Measurements from ENCODE around the gene RXFP3.
"Not testable (repeated sequence)": the region's sequence is repeated elsewhere in the genome, so short reads cannot be mapped to it uniquely, and the experiment has no call there.

Gene RXFP3

DNA sequence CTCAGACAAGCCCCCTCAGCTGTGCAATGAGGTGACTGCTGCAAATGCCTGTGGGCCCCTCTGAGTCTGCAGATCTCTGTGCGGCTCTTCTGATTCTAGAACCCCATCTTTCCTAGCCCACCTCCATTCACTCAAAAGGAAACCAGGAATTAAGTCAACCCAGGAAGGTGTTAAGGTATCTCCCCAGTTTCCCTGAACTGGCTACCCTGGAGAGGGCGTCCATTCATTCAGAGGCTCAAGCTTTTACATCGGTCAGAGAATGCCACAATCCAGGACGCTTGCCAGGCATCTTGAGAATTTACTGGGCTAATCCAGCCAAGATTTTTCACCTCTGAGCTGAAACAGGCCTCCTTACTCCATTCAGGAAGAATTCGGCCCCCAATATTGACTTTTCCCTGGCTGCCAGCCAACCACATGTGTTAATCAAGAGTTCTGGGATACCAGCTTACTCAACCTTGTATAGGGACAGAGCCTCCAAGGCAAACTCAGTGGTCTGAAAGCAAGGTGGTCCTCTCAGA lies 43.5 kb upstream of the RXFP3 start:
- DNase-seq (ENCODE audit: low read depth) = peak; percentile 96
- H3K4me3 ChIP-seq (ENCODE audit: low read depth, low read length) = peak overlapping the region; percentile 64
- TF ChIP-seq, protein P1, sequence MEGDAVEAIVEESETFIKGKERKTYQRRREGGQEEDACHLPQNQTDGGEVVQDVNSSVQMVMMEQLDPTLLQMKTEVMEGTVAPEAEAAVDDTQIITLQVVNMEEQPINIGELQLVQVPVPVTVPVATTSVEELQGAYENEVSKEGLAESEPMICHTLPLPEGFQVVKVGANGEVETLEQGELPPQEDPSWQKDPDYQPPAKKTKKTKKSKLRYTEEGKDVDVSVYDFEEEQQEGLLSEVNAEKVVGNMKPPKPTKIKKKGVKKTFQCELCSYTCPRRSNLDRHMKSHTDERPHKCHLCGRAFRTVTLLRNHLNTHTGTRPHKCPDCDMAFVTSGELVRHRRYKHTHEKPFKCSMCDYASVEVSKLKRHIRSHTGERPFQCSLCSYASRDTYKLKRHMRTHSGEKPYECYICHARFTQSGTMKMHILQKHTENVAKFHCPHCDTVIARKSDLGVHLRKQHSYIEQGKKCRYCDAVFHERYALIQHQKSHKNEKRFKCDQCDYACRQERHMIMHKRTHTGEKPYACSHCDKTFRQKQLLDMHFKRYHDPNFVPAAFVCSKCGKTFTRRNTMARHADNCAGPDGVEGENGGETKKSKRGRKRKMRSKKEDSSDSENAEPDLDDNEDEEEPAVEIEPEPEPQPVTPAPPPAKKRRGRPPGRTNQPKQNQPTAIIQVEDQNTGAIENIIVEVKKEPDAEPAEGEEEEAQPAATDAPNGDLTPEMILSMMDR (conservative IDR thresholded peaks at IDR 0.05; ENCODE audit: low read depth, low read length) = peak; percentile 5

DNA sequence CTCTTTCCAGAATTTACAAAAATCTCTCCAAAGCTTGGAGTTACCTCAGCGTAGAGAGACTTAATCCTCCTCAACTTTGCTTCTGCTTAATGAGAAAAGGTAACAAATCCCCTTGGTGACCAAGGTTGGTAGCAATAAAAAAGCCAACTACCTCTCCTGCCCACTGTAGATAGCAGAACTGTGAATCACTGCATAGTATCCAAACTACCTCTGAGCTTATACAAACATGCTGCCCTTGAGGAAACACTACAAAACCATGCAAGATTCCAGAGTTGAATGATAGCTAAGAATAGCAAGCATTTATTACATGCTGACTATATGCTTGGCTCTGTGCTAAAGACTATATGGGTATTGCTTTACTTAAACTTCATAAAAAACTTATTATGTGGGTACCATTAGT lies 41.6 kb upstream of the RXFP3 start:
- DNase-seq (ENCODE audit: low read depth) = peak; percentile 66
- H3K4me3 ChIP-seq (ENCODE audit: low read depth, low read length) = no peak overlapping the region
- TF ChIP-seq, protein P1 (conservative IDR thresholded peaks at IDR 0.05; ENCODE audit: low read depth, low read length) = no peak

DNA sequence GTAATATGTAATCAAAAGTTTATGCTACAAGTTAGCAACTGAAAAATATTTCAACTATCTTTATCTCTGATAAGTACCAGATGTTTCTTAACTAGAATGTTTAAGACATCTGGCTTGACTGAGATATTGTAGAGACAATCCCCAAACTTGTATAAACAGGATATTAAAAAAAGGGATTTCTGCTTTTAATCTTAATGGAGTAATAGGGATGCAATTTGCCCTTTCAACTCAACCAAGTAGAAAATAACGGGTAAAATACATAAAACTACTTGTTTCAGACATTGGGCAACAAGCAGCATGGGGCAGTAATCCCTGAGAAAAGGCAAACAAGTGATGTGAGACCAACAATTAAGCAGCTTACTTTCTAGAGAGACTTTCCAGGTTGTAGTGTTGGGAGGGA lies 35.0 kb upstream of the RXFP3 start:
- TF ChIP-seq, protein P1 (conservative IDR thresholded peaks at IDR 0.05; ENCODE audit: low read depth, low read length) = no peak

DNA sequence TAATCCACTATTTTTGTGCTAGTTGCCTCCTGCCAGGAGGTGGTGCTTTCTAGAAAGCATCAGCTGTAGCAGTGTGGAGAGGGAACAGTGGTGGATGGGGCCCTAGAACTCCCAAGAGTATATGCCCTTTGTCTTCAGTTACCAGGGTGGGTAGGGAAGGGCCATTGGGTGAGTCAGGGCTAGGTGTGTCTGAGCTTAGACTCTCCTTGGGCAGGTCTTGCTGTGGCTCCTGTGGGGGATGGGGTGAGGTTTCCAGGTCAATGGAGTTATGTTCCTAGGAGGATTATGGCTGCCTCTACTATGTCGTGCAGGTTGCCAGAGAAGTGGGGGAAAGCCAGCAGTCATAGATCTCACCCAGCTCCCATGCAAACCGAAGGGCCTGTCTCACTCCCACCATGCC lies 33.1 kb upstream of the RXFP3 start:
- DNase-seq (ENCODE audit: low read depth) = no peak
- TF ChIP-seq, protein P1 (conservative IDR thresholded peaks at IDR 0.05; ENCODE audit: low read depth, low read length) = no peak
- no peak overlapping the region for H3K4me3 ChIP-seq (ENCODE audit: low read depth, low read length)

More for the DNA sequence above, 35.0 kb upstream of the RXFP3 start:
- peak; percentile 28 for DNase-seq (ENCODE audit: low read depth)
- no peak overlapping the region for H3K4me3 ChIP-seq (ENCODE audit: low read depth, low read length)

DNA sequence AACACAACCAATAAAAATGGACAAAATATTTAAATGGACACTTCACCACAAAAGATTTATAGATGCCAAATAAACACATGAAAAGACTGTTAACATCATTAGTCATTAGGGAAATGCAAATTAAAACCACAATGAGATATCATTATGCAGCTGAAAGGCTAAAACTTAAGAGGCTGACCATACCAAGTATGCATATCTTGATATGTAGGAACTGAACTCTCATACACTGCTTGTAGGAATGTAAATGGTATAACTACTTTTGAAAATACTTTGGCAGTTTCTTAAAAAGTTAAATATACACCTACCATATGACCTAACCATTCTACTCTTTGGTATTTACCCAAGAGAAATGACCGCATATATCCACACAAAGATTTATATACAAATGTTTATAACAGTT lies 30.8 kb upstream of the RXFP3 start:
- DNase-seq (ENCODE audit: low read depth) = no peak
- H3K4me3 ChIP-seq (ENCODE audit: low read depth, low read length) = no peak overlapping the region
- TF ChIP-seq, protein P1 (conservative IDR thresholded peaks at IDR 0.05; ENCODE audit: low read depth, low read length) = no peak

DNA sequence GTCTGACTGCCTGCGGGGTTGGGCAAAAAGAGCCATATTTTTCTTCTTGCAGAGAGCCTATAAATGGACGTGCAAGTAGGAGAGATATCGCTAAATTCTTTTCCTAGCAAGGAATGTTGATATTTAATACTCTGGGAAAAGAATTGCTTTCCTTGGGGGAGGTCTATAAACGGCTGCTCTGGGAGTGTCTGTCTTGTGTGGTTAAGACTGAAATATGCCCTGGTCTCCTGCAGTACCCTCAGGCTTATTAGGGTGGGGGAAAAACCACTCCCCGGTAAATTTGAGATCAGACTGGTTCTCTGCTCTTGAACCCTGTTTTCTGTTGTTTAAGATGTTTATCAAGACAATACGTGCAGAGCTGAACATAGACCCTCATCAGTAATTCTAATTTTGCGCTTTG lies 29.9 kb upstream of the RXFP3 start:
- peak; percentile 18 for DNase-seq (ENCODE audit: low read depth)
- not testable (repeated sequence) for H3K4me3 ChIP-seq (ENCODE audit: low read depth, low read length)

DNA sequence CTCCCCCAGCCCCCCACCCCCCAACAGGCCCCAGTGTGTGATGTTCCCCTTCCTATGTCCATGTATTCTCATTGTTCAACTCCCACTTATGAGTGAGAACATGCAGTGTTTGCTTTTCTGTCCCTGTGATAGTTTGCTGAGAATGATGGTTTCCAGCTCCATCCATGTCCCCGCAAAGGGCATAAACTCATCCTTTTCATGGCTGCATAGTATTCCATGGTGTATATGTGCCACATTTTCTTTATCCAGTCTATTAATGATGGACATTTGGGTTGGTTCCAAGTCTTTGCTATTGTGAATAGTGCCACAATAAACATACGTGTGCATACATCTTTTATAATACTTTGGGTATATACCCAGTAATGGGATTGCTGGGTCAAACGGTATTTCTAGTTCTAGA lies 21.3 kb upstream of the RXFP3 start:
- not testable (repeated sequence) for H3K4me3 ChIP-seq (ENCODE audit: low read depth, low read length); DNase-seq (ENCODE audit: low read depth)

DNA sequence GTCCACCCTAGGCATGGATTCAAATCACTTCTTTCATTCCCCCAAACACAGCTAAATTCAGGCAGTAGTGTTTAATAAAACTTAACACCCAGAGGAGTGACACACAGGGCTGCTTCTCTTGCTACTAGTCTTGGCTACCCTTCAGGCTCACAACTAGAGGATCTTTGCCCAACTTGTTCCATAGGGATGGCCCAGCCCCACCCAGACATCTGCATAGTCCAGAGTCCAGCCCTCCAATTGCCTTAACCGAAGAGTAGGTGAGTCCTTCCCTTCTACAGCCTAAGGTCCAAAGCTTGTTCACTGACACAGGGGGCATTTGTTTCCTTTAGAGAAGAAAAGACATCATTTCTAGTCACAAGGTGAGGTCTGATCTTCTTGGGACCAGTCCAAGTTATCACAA lies 15.2 kb upstream of the RXFP3 start:
- no peak overlapping the region for H3K4me3 ChIP-seq (ENCODE audit: low read depth, low read length)
- TF ChIP-seq, protein P1 (conservative IDR thresholded peaks at IDR 0.05; ENCODE audit: low read depth, low read length) = no peak

More for the DNA sequence above, 15.2 kb upstream of the RXFP3 start:
- no peak for DNase-seq (ENCODE audit: low read depth)
